ENCODE data around the gene OR9Q1. TPM values are rescaled to one million over a fixed set of nuclear protein-coding genes. Genes with fewer than 3 reads are reported as not detected.

Gene OR9Q1
- total RNA-seq, 1 donor: not detected

DNA sequence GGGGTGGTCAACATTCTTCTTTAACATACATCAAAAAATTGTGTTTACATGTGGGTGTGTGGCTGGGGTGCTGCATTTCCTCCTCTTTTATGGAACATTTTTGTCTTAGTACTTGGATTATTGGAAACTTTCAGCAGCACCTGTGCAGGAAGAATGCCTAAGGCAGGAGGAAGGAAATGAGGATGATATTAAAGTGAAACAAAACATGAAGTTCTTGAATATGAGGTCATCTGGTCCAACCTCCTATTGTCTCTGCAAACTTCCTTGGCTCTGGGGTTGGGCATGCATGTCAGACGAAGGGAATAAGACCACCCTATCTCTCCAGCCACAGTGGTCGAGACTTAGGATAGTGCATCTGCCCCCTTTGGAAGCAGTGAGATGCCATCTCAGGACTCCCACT is 20.6 kb upstream of the OR9Q1 start:
- H3K4me1 ChIP-seq (ENCODE audit: insufficient read depth, low read length): no peaks in the 10 kb centered on the region
- H3K4me2 ChIP-seq (ENCODE audit: insufficient read depth, low read length): no peak overlapping the region
- H2AFZ ChIP-seq (ENCODE audit: low read length): no peak overlapping the region
- no peaks in the 10 kb centered on the region for H3K9me3 ChIP-seq (ENCODE audit: low read depth, low read length)
- H3K27ac ChIP-seq (ENCODE audit: low read depth, low read length): no peak overlapping the region
- H3K27me3 ChIP-seq (ENCODE audit: insufficient read depth, low read length): no peaks in the 10 kb centered on the region
- H3K4me3 ChIP-seq (ENCODE audit: insufficient read depth, low read length): no peak overlapping the region
- TF ChIP-seq, protein P1, sequence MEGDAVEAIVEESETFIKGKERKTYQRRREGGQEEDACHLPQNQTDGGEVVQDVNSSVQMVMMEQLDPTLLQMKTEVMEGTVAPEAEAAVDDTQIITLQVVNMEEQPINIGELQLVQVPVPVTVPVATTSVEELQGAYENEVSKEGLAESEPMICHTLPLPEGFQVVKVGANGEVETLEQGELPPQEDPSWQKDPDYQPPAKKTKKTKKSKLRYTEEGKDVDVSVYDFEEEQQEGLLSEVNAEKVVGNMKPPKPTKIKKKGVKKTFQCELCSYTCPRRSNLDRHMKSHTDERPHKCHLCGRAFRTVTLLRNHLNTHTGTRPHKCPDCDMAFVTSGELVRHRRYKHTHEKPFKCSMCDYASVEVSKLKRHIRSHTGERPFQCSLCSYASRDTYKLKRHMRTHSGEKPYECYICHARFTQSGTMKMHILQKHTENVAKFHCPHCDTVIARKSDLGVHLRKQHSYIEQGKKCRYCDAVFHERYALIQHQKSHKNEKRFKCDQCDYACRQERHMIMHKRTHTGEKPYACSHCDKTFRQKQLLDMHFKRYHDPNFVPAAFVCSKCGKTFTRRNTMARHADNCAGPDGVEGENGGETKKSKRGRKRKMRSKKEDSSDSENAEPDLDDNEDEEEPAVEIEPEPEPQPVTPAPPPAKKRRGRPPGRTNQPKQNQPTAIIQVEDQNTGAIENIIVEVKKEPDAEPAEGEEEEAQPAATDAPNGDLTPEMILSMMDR (IDR thresholded peaks at IDR 0.05; ENCODE audit: extremely low read depth, low read depth, low read length): no peak
- no peaks in the 10 kb centered on the region for H3K36me3 ChIP-seq (ENCODE audit: insufficient read depth, low read length)
- H3K79me2 ChIP-seq (ENCODE audit: insufficient read depth, low read length): no peaks in the 10 kb centered on the region
- H4K20me1 ChIP-seq (ENCODE audit: insufficient read depth, low read length): no peaks in the 10 kb centered on the region
- DNase-seq (ENCODE audit: insufficient read length, low spot score, missing footprints): no peak

DNA sequence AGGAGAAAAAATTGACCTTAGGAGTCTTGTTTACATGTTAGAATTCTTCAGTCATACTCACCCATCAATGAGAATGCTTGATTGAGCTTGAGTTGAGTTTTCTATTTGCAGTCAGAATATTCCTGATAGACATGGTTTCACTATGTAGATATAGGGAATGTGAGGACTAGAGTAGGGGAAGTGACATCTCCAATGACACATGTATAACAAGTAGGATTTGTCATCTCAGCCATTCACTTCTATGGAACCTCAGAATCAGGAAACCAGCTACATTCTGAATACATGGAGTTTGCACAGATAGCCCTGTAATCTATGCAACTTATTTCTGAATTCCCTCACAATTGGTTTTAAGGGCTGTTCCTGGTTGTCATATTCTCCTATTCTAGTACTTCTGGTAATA is 20.1 kb upstream of the OR9Q1 start:
- DNase-seq (ENCODE audit: insufficient read length, low spot score, missing footprints): no peak
- Histone ChIP-seq H3K4me2 (ENCODE audit: insufficient read depth, low read length) (no peak overlapping the region), H3K79me2 (ENCODE audit: insufficient read depth, low read length) (no peaks in the 10 kb centered on the region), H3K9me3 (ENCODE audit: low read depth, low read length) (no peaks in the 10 kb centered on the region), H3K36me3 (ENCODE audit: insufficient read depth, low read length) (no peaks in the 10 kb centered on the region), H4K20me1 (ENCODE audit: insufficient read depth, low read length) (no peaks in the 10 kb centered on the region), H3K4me3 (ENCODE audit: insufficient read depth, low read length) (no peak overlapping the region), H3K27me3 (ENCODE audit: insufficient read depth, low read length) (no peaks in the 10 kb centered on the region), H2AFZ (ENCODE audit: low read length) (no peak overlapping the region), H3K27ac (ENCODE audit: low read depth, low read length) (no peak overlapping the region), H3K4me1 (ENCODE audit: insufficient read depth, low read length) (no peaks in the 10 kb centered on the region)
- TF ChIP-seq, protein P1 (IDR thresholded peaks at IDR 0.05; ENCODE audit: extremely low read depth, low read depth, low read length): no peak

DNA sequence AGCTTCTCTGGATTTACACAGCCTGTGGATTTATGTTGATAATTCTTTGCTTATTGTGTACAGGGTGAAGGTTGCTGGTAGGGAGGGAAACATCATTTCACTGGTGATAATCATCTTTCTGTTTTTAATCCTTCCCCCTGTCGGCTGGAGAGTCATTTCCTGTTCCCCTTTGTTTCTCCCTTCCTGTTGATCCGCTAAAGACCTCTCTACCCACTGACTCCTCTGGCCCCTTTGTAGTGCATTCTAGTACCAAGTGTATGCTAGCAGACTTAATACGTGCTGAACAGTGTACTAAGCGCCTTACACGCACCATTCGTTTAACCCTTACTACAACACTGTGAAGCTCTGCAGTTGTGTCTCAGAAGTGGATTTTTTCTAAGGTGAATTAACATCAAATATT is 19.0 kb upstream of the OR9Q1 start:
- Histone ChIP-seq H3K27ac (ENCODE audit: low read depth, low read length) (no peak overlapping the region), H3K4me2 (ENCODE audit: insufficient read depth, low read length) (no peak overlapping the region), H3K36me3 (ENCODE audit: insufficient read depth, low read length) (no peaks in the 10 kb centered on the region), H3K4me3 (ENCODE audit: insufficient read depth, low read length) (no peak overlapping the region), H4K20me1 (ENCODE audit: insufficient read depth, low read length) (no peaks in the 10 kb centered on the region), H3K27me3 (ENCODE audit: insufficient read depth, low read length) (no peaks in the 10 kb centered on the region), H3K79me2 (ENCODE audit: insufficient read depth, low read length) (no peaks in the 10 kb centered on the region), H3K9me3 (ENCODE audit: low read depth, low read length) (no peaks in the 10 kb centered on the region), H3K4me1 (ENCODE audit: insufficient read depth, low read length) (no peaks in the 10 kb centered on the region), H2AFZ (ENCODE audit: low read length) (no peak overlapping the region)
- peak; percentile 29 for DNase-seq (ENCODE audit: insufficient read length, low spot score, missing footprints)
- TF ChIP-seq, protein P1 (IDR thresholded peaks at IDR 0.05; ENCODE audit: extremely low read depth, low read depth, low read length): no peak

- TF ChIP-seq, protein P1 (IDR thresholded peaks at IDR 0.05; ENCODE audit: extremely low read depth, low read depth, low read length): no peak
- Histone ChIP-seq H3K36me3 (ENCODE audit: insufficient read depth, low read length) (no peaks in the 10 kb centered on the region), H3K27ac (ENCODE audit: low read depth, low read length) (no peak overlapping the region), H3K4me2 (ENCODE audit: insufficient read depth, low read length) (no peak overlapping the region), H4K20me1 (ENCODE audit: insufficient read depth, low read length) (no peaks in the 10 kb centered on the region), H3K4me1 (ENCODE audit: insufficient read depth, low read length) (no peaks in the 10 kb centered on the region), H3K9me3 (ENCODE audit: low read depth, low read length) (no peaks in the 10 kb centered on the region), H3K27me3 (ENCODE audit: insufficient read depth, low read length) (no peaks in the 10 kb centered on the region), H3K4me3 (ENCODE audit: insufficient read depth, low read length) (no peak overlapping the region), H2AFZ (ENCODE audit: low read length) (no peak overlapping the region), H3K79me2 (ENCODE audit: insufficient read depth, low read length) (no peaks in the 10 kb centered on the region)
- no peak for DNase-seq (ENCODE audit: insufficient read length, low spot score, missing footprints)
These were observed 16.7 kb upstream of the OR9Q1 start for GRCh38 chr11:58006940-58007339.
